SH-SY5Y (cell line): Measurements from ENCODE around the gene RBFOX1.

Experiments
- GATA2 ChIP-seq: IDR thresholded peaks from 2 replicates; pipeline ENCODE4 v1.6.1; 2011; ENCODE audit warnings: mild to moderate bottlenecking, low read depth, low read length
- GATA3 ChIP-seq: IDR thresholded peaks from 2 replicates; pipeline ENCODE4 v1.6.1; 2011; ENCODE audit warnings: low read depth, mild to moderate bottlenecking, low read length, moderate library complexity

RBFOX1 gene

GRCh38 chr16:7512503-7512902, 179.9 kb downstream of the RBFOX1 start:
- no peak for TF ChIP-seq GATA3
- no peak for TF ChIP-seq GATA2

- no peak for TF ChIP-seq GATA2
- TF ChIP-seq GATA3, result no peak
Measured at GRCh38 chr16:7513429-7513828, 180.8 kb downstream of the RBFOX1 start.

DNA sequence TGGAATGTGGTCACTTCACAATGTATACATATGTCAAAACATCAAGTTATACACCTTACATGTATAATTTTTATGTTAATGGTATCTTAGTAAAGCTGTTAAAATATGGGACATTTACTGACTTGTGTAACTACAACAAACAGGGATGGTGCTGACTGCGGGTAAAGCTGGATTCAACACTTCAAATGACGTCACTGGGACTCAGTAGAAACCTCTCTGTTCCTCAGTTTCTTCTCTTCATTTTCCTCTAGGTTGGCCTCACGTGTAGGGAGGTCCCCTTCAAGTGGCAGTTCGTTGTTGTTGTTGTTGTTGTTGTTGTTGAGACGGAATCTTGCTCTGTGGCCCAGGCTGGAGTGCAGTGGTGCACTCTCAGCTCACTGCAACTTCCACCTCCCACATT, 182.9 kb downstream of the RBFOX1 start:
- TF ChIP-seq GATA2, result no peak
- no peak for TF ChIP-seq GATA3

DNA sequence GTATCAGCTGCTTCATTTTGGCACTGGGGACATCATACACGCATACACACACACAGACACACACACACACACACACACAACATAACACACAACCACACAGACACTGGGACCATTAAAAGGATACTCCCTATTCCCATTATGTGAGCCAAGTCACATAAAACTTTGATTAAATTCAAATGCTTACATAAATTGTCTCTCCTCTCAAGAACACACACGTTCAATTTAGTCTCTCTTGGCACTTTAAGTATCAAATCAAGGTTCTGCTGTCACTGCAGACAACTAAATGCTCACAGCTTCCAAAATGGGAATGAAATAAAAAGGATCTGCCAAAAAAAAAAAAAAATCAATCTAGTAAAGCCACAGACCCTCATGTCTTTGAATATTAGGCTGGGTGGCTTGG, 184.9 kb downstream of the RBFOX1 start:
- TF ChIP-seq GATA3 (no peak), GATA2 (no peak)

DNA sequence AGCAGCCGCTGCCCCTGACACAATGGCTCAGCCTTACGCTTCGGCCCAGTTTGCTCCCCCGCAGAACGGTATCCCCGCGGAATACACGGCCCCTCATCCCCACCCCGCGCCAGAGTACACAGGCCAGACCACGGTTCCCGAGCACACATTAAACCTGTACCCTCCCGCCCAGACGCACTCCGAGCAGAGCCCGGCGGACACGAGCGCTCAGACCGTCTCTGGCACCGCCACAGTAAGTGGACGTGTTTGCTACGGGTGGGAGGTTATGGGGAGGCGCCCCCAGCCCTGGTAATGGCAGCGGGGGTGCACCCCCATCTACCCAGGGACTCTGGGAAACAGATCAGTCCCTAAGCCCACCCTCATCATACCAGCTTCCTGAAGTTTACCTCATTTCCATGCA, 185.5 kb downstream of the RBFOX1 start:
- no peak for TF ChIP-seq GATA2
- no peak for TF ChIP-seq GATA3

GRCh38 chr16:7521834-7522233, 189.2 kb downstream of the RBFOX1 start:
- no peak for TF ChIP-seq GATA3
- no peak for TF ChIP-seq GATA2

DNA sequence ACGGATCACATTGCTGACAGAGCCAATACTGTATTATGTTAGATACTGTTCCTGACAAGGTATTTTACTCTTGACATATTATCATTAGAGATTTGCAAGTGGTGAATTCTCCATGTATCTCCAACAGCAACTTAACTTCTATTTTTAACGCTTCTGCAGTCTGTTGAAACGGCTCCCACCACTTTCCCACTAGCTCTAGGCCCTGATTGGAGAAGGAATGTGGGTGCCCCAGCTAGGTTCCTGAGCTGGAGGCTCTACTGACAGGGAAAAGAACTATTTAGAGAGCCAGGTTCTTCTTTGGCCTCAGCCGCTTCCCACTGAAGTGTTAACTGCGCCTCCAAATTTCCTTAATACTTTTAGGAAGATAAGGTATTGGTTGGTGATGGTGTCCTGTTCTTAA, 191.8 kb downstream of the RBFOX1 start:
- no peak for TF ChIP-seq GATA3
- no peak for TF ChIP-seq GATA2

DNA sequence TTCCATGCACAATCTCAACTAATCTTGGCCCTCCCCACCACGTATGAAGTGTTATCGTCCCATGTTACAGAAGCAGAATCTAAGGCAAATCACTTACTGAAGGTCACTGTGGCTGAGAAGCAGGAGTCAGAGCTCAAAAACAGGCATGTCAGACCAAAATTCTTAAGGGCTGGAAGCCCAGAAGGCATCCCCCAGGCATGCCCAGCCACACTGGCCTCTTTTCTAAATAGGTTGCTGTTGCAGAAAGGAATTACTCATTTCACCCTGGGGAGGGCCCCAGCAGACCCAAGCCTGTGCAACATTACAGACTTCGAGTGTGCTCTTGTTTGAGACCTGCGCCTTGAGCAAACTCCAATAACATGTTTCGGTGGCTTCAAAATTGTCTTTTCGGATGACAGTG, 194.1 kb downstream of the RBFOX1 start:
- no peak for TF ChIP-seq GATA3
- TF ChIP-seq GATA2, result no peak

DNA sequence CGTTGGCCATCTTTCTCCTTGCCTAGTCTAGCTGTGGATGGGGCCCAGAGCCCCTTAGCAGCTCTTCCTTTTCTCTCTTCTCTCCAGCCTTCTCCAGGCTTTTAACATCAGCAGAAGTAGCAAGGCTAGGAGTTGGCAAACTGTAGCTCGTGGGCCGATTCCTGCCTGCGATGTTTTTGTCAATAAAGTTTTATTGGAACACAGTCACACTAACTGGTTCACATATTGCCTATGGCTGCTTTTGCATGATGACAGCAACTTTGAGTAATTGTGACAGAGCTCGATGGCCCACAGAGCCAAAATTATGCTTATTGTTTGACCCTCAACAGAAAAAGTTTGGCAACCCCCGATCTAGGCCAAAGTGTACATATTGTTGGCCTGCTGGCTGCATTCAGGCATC, 199.9 kb downstream of the RBFOX1 start:
- no peak for TF ChIP-seq GATA3
- no peak for TF ChIP-seq GATA2

- no peak for TF ChIP-seq GATA2
- no peak for TF ChIP-seq GATA3
Measured at GRCh38 chr16:7534749-7535148, 202.1 kb downstream of the RBFOX1 start.

GRCh38 chr16:7541026-7541425, 208.4 kb downstream of the RBFOX1 start:
- TF ChIP-seq GATA3, result no peak
- no peak for TF ChIP-seq GATA2

GRCh38 chr16:7545251-7545650, 212.6 kb downstream of the RBFOX1 start:
- no peak for TF ChIP-seq GATA3
- TF ChIP-seq GATA2, result no peak

DNA sequence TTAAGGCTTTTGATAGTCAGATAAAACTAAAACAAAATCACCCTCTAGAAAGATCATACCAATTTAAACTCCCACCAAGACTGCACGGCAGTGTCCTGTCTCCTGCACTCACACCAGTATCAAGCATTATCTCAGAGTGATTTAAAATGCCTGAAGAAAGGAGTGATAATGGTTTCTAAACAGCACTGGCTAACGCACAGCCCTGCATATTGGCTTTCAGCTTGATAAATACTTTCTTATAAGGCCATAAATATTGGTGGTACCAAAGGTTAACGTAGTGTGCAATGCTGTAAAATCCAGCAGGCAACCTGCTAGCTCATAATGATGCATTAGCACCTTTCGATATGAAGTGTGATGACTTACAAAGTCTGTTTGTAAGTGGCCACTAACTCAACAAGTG, 214.3 kb downstream of the RBFOX1 start:
- no peak for TF ChIP-seq GATA2

GRCh38 chr16:7547736-7548135, 215.1 kb downstream of the RBFOX1 start:
- TF ChIP-seq GATA2 (no peak), GATA3 (no peak)

DNA sequence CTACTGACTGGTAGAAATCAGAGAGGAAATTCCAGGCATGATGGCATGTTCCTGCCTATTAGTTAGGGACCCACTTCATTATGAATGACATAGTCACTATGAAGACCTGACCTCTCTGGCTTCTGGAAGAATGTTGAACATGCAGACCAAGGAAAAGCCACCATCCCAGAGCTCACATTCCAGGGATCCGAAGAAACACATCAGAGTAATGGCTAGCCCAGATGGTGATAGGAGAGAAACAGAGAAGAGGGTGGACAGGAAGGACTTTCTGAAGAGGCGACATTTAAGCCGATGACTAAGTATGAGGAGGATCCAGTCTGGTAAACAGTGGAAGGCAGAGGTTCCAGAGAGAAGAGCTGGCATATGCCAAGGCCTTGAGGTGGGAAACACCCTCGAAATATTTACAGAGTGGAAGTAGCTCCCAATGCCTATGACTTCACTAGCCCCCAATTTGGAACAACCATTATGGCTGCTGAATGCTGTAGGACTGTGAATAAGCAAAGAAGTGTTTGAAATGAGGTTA, 216.2 kb downstream of the RBFOX1 start:
- no peak for TF ChIP-seq GATA2
- no peak for TF ChIP-seq GATA3

DNA sequence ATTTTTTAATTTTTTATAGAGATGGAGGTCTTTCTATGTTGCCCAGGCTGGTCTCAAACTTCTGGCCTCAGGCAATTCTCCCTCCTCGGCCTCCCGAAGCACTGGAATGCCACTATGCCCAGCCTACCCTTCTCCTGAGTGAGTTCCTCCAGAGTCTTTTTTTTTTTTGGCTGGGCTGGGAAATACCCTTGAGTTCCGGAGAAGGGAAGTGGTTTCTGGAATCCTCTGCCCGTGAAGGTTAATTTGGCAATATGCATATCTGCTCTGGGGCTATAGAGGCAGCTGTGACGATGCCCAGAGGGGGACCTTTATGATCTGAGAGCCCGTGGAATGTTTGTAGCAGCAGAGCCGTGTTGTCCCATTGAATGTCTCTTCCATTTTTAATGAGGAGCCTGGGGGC, 217.5 kb downstream of the RBFOX1 start:
- TF ChIP-seq GATA3 (no peak), GATA2 (no peak)

- TF ChIP-seq GATA2 (no peak), GATA3 (no peak)
Measured at GRCh38 chr16:7555459-7555858, 222.8 kb downstream of the RBFOX1 start.
